ENCODE data around the gene RASGRF1. TPM values are rescaled to one million over a fixed set of nuclear protein-coding genes. Genes with fewer than 3 reads are reported as not detected.

The RASGRF1 gene
- total RNA-seq, 1 donor from 2014 or later = 2.8 TPM

DNA sequence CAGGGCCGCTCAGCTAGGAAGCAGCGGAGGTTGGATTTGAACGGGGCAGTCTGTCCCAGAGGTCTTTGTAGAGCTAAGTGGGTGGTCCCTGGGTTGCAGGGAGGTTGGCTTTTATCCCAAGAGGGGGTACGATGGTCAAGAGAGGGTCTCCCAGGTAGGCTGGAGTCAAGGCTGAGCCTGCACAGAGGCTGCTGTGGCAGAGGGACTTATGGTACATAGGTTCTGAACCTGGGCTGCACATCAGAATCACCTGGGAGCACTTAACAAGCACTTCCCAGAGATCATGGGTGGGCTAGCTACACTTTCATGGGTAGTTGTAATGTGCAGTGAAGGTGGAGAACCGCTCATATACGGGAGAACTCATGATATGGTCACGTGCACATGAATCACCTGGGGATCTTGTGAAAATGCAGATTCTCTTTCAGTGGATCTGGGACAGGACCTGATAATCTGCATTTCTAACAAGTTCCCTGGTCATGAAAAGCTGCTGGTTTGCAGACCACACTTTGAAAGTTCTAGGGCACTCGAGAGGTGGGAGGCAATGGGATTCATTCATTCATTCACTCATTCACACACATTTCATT, 2.9 kb upstream of the RASGRF1 start:
- no peak for DNase-seq

DNA sequence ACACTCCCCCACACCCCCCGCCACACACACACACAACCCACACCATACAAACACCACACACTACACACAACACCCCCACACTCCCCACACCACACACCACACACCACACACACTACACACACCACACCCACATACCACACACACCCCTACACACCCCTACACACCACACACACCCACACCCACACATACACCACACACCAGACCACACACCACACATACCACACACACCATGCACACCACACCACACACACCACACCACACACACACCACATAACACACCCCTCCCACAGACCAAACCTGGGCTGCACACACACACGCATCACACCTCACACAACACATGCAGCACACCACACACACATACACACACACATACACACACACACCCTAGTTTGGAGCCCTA, 1.8 kb upstream of the RASGRF1 start:
- DNase-seq = no peak

DNA sequence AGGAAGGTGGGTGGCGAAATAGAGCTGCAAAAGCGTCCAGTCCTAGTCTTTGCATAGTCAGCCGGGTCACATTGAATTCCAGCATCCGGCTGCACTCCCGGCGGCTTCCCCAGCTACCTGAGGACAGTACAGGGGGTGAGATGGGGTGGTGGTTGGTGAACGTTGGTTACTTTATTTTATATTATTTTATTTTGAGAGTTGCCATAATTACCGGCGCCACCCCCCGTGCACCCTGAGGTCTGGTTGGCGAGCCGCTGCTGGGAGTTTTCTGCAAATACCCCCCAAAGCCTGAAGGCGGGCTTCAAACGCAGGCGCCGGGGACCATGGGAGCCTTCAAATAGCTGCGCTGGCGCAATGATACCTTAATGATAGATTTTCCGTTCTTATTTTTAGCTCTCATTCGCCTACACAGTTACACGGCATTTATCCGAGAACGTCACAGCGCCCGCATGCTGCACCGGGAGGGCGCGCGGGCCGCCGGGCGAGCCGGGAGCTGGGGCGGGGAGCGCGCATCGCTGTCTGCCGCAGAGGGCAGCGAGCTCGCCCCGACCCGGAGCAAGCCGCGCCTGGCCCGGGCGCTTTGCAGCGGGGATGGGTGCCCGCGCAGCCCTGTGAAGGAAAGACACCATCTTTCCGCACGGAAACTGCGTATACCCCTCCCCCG, 756 bp upstream of the RASGRF1 start:
- DNase-seq = peak; percentile 58

DNA sequence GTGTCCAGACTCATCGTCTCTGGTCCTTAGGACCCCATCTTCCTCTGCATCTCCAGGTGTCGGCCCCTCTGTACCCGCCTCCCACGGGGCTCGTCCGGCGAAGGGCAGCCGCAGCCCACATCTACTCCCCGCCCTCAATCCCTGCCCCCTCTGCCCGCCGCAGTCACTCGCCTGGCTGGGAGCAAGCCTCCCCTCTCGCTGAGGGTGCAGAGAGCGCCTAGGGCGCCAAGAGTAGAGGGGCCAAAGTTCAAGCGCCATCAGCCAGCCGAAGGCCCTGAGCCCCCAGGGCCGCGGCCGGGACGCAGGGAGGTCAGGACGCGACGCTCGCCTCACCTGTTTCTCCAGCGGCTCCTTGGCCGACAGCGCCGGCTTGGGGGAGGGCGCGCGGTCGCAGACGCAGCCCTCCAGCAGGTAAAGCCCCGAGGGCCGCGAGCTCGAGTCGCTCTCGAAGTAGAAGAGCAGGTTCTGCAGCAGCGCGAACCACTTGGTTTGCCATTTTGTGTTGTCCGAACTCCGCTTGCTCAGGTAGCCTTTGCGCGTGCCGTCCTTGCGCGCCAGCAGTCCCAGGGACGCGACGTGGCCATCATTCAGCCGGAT, 592 bp downstream of the RASGRF1 start:
- no peak for DNase-seq

DNA sequence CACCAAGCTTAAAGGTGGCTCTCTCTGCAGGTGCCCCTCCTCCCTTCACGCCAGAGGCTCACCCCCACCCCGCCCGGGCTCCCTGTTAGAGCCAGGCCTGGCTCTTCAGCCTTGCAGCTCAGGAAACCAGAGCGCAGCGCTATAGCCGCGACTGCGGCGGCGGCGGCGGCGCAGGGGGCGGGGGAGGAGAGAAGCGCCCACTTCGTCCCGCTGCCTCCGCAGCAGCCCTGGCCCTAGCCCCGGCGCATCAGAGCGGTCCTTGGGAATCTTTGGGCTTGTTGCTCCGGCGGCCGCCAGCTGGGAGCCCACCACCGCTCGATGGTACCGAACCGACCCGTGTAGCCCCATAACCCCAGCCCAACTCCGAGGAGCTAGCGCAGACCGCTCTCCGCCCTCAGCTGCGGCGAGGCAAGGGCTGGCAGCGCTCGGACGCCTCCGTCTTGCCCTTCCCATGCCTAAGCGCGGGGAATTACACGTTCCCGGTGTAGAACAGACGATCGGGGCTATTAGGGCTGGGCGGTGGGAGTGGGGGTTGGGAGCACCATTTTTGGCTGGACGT, 1.2 kb downstream of the RASGRF1 start:
- DNase-seq = no peak

DNA sequence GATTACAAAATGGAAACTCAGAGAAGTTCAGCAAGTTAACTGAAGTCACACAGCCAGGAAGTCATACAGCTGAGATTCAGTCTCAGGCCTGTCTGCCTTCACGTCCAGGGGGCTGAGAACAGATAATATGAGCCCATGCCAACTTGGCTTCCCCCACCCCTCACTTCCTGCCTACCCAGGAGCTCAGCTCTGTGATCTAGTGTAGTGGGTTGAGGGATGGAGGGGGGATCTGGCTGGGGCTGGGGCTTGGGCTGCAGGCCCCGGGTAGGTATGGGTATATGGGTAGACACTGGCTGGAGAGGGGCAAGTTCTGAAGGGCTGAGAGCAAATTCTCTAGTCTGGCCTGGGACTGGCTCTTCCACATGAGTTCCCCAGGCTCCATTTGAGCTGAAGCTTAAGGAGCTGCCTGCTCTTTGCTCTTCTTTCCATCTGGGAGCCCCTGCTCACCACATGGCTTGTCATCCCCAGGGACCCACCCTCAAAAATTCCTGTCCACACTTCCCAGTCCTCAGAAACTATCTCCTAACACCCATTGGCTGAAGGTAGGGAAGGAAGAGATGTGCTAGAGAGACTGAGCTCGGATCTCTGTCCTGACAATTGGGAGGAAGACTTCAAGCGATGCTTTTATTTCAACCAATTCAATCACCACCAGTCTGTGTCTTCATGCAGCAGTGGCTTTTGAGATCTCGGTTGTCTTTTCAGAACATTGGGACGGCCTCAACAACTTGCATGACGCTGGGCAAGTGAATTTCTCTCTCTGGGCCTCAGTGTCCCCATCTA, 2.0 kb downstream of the RASGRF1 start:
- no peak for DNase-seq

DNA sequence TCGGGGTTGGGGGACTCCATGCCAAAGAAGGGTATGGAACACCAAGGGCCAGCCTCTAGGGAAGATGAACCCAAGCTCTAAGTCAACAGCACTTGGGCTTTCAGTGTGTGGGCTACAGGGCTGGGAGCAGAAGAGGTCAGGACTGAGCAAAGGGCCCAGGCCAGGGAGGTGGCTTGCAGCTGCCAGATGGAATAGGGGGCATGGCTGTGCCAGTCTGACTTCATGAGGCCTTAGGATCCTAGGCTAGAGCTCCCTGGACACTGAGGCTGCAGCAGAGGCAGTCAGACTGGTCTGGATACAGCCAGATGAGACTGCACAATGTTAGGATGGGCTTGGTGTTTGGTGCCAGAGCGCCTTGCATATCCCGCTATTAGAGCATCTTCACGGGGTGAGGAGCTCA, 3.8 kb downstream of the RASGRF1 start:
- DNase-seq = no peak

DNA sequence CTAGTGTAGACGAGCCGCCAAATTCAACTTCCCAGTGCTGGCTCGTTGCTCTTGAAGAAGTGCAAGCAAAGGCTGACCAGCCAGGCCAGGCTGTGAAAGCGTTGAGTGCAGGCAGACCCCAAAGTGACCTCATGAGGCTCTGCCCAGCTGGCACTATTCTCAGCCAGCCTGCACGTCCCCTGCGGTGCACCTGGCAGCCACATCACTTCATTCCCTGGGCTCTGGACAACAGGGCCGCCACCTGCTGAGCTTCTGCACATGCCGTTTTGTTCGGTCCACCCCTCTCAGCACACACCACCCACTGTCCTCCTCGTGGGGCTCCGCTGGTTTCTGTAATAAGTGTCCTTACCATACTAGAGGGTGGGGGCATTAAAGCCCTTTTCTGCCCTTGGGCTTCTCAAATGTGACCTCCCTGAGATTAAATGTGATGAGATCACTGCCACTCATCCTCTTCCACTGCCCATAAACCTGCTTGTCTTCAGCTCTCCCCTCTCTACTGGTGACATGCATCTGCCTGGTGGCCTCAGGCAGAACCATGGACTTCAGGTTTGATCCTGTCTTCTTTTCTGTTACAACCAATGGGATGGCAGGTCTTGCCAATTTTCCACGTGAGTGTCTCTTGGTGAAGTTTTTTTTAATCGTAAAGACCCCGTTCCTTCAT, 6.1 kb downstream of the RASGRF1 start:
- no peak for DNase-seq

DNA sequence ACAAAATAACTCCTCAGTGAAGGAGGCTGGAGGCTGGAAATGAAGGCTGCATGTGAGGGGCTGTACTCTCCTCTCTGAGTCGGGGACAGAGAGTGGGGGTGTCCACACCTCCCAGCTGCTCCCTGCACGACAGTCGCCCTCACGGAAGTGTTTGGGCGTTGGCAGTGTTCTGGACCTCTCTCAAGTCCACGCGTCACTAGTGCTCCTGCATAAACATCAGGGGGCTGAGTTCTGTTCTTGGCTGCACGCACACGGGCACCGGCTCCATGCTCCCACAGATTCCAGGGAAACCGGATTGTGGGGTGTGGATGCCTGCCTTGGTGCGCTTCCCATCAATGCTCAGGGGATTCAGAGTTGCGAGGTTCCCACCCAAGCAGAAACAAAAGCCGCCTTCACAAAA, 7.4 kb downstream of the RASGRF1 start:
- no peak for DNase-seq

DNA sequence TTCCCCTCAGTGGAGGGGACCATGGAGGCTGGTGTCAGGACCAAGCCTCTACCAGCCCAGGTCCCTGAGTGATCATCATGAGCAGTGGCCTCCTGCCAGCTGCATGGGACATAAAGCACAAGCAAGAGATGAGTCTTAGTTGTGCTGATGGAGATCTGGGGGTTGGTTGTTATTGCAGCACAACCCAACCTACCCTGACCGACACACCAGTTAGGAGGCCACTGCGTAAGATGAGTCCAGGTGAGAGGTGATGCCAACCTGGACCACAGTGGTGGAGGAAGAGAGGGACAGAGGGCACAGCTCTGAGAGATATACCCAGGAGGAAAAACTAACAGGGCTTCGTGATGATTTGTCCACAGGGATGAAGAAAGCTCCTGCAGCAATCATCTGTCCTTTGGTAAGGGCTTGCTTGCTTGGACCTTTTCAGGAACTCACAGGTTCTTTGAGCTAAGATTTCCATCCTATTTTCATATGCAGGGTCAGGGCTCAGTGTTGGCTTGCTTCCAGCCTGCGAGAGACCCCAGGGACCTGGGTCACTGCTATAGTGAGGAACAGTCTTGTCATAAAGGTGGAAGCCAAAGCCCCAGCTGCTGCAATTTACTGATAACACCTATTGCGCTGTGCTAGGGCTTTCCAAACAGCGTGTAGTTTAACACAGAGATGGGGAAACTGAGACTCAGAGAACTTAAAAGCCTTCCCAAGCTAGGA, 8.1 kb downstream of the RASGRF1 start:
- DNase-seq = no peak

DNA sequence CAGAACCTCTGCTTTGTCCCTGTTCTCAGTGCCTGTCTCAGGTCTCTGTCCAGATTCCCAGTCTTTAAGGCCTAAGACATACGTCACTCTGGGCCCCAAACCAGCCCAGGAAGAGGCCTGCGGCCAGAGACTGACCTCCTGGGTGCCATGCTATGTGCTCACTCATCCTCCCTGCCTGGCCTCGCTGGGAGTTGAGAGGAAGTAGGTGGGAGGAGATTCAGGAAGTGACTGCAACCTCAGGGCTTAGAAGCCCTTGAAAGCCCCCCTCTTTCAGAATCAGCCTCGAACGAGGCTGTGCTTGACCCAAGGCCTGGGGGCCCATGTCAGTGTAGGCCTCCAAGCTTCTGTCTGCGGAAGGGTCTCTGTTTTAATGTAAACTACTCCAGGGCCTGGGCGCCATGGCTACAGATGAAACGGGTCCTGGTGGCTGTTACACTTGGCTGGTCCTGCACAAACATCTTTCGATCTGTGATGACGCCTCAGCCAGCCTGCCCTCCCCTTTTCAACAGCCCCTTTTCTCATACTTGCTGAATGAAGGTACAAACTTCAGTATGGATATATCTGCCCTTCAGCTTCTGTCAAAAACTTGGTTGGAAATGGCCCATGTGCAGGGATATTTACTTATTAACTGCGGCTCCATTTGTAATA, 11.7 kb downstream of the RASGRF1 start:
- no peak for DNase-seq

DNA sequence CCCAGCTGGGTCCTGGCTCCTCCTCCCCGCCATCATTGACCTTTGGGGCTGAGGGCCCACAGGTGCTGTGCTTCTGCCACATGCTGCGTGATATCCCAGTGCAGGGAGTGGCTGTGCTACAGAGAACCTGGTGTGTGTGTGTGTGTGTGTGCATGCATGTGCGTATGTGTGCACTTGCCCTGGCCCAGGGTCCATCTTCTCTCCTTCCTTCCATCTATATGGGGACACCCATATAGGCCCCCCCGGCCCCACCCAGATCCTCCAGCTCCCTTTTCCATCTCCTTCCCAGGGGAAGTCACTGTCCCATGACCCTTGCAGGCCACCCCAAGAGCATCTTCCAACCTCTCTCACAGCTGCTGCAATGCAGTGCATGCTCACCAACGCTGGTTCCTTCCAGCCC, 12.6 kb downstream of the RASGRF1 start:
- no peak for DNase-seq

DNA sequence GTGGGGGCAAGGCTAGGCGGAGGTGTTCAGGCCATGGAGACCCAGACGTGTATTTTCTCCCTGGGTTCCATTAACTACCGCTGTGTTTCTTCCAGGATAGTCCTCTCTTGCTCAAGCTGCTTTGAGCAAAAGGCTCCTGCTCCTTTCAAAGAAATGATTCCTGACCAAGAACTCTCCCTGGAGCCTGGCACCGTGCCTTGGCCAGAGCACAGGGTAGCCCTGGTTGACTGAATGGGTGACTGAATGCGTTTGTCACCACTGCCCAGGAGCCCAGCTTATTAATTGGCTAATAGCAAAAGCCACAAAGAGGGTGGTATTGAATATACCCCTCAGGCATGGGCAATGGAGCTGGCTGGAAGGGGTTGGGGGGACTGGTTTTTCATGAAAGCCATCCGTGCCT, 13.9 kb downstream of the RASGRF1 start:
- DNase-seq = no peak

DNA sequence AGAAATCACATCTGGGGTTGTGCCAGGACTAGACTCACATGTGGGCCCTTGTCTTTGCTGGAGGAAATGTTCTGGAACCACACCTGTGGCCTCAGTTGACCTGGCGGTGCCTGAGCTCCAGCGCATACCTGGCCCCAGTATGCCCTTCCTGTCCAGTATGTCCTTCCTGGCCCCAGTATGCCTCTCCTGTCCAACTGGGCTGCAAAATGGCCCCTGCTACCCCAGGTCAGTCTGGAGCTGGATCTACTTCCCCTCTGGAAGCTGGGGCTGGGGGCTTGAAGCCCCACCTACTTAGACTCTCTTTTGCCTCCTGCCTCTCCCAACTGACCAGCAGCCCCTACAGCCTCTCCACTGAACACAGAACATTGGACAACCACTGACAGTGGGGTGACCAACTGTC, 15.3 kb downstream of the RASGRF1 start:
- DNase-seq = no peak

DNA sequence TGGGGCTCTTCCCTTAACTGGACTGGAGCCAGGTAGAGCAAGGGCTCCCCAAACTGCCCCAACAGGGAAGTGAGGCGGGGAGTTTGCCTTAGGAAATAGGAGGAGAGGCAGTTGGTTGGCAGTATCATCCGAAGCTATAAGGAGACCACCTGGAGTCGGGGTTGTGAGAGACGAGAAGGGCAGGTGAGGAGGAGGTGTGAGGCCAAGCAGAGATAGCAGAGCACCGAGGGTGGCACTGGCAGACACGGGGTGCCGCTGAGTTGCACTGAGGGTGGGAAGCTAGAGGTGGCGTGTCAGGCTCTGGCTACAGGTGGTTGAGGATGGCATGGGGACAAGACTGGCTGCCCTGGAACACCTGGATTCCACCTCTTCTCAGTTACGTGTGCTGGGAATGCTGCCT, 17.2 kb downstream of the RASGRF1 start:
- no peak for DNase-seq

DNA sequence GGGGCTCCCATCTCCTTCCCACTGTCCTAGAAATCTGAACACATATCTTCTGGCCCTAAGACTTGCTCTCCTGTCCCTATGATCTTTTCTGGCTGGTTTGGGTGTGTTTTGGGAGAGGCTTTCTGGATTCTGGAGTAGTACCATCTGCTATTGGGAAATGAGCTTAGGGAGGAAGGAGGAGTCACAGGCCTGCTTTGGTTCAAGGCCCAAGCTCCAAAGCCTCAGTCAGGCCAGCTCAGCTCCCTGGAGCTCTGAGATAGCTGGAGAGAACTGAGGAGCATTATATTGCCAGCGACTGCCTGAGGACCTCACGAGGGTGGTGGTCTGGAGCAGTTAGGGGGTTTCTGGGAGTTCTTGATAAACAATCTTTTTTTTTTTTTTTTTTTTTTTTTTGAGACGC, 18.7 kb downstream of the RASGRF1 start:
- DNase-seq = no peak

DNA sequence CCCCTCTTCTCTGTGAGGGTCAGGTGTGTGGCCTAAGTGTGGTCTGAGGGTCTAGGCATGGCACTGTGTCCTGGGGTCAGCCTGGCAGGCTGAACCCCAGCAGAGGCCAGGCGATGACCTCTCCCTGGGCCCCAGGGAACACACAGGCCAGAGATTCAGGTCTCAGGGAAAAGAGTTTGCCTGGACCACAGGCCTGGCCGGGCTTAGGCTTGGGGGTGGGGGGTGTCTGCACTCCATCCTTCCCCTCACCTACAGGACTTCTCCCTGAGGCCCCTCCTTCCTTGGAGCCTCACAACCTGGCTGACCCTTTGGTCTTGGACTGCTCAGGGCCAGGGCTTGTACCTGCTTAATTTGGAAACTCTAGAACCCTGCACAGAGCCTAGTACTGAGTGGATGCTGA, 21.8 kb downstream of the RASGRF1 start:
- no peak for DNase-seq

DNA sequence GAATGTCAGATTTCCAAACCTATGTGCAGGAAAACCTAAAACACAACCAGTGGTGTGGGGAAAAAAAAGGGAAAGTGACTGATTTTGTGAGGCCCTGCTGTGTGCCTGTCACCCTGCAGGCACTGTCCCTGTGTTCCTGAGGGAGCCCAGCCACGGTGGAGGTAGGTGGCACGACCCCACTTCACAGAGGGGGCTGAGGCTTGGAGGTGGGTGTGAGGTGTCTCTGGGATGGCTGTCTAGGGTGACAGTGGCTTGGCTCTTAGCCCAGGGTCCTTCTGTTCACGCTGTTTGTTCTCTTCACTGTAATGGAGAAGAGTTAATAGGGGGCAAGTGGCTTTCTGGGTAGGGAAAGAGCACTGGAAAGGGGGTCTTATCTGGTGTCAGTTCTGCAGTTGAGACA, 22.6 kb downstream of the RASGRF1 start:
- DNase-seq = no peak

DNA sequence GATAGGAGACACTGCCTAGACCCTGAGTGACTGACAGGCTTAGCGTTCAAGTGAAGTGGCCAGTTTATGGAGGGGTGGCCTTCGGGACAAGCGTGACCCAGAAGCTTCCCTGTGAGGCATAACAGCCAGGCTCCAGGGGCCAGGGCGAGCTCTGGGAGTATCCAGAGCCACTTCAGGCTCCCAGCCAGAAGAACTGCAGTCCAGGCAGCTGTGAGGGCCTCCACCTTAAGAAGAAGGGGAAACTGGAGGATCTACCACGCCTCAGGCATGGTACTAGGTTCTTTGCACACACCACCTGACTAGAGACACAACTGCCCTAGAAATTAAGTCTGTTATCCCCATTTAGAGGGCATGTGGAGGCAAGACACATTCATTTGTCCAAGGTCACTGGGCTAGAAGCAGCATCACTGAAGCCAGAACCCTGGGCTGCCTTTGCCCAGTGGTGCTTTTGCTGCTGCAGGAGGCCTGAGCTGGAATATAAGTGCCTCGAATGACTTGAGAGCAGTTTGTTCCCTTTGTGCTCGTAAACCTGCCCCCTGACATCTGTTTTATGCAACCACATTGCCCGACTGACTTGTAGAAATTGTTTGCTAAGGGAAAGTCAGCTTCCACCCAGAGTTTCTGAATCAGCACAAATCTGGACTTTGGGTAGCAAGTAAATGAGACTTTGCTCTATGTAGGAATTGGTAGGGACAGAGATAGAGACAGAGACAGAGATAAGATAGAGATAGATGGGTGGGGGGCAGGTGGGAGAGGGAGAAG, 23.3 kb downstream of the RASGRF1 start:
- no peak for DNase-seq

DNA sequence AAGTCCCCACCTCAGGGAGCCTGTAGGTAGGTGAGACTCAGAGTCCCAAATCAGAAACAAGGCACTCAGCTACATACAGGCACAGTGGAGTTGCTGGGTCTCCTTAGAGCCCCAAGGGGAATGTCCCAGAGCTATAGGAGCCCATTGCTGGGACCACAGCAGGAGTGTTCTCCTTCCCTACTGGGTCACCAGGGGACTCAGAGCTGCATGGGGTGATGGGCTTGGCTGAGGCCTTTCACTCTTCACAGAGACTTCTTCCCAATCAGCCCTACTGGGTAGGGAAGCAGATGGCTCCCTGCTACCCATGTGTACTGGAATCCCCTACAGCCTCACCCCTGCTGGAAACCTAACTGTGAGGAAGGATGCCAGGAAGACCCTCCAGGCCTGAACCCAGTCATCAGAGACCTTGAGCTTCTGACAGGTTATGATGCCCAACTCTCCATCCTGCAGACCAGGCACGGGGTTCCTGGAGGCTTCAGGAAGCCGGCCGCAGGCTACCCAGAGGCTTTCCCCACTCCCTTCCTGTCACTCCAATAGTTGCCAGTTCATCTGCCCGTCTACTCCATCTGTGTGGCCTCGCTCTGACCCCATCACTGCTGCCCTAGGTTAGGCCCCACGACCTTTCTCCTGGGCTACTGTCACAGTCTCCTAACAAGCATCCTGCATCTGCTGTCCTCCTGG, 24.0 kb downstream of the RASGRF1 start:
- DNase-seq = no peak

All from occipital lobe (tissue), 2 donors.